Measurements from ENCODE around the gene FOXC2. TPM values are rescaled to one million over a fixed set of nuclear protein-coding genes. Genes with fewer than 3 reads are reported as not detected.

FOXC2 gene
- total and polyA plus RNA-seq, 2 of the 13 experiments (the other 11 are each of a cell fraction or from before 2014, with no cell fraction given), result not detected

DNA sequence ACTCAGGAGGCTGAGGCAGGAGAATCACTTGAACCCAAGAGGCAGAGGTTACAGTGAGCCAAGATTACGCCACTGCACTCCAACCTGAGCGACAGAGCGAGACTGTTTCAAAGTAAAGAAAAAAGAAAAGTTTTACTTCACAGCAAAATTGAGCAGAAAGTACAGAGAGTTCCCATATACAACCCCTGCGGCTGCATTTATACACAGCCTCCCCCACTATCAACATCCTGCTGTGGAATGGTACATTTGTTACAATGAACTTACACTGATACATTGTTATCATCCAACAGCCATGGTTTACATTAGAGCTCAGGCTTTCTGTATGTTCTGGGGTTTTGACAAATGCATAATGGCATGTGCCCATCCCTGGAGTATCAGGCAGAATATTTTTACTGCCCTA is 9.0 kb upstream of the FOXC2 start:
- in situ Hi-C loops (cut with HindIII; ENCODE audit: extremely low pct_ligation_motif_present, low pct_unique_long_range_greater_than_20kb) (no loop called here), intact Hi-C loops (cut with micrococcal nuclease; ENCODE audit: unreplicated experiment) (no loop called here)
- Histone ChIP-seq H3K27me3 (ENCODE audit: control insufficient read depth in 1 of 2, insufficient read depth in 2 of 2, low read length in 2 of 2) (peaks cover 0 to 11% of the 10 kb centered on the region in 2 experiments; a peak in 2 of 5 replicates), H2AFZ (ENCODE audit: low read length) (no peak overlapping the region), H3K27ac (ENCODE audit: extremely low read length, insufficient read depth, low read length) (no peak overlapping the region), H3K4me1 (ENCODE audit: insufficient read depth, low read length) (peaks cover 15% of the 10 kb centered on the region), H3K36me3 (replicated peaks in 1 of 2; ENCODE audit: control insufficient read depth in 1 of 2, insufficient read depth in 2 of 2, low read length in 2 of 2) (no peaks in the 10 kb centered on the region), H3K9ac (ENCODE audit: insufficient read depth, low read depth, low read length) (no peak overlapping the region), H3K79me2 (ENCODE audit: insufficient read depth, low read length) (peaks cover 9% of the 10 kb centered on the region), H3K4me3 (replicated peaks in 1 of 3; ENCODE audit: insufficient read depth in 1 of 3, low read depth in 2 of 3, low read length in 3 of 3) (no peak overlapping the region), H4K20me1 (ENCODE audit: insufficient read depth, low read length) (no peaks in the 10 kb centered on the region), H3K9me3 (ENCODE audit: low read length) (no peaks in the 10 kb centered on the region), H3K4me2 (ENCODE audit: low read depth, low read length) (no peak overlapping the region)
- FAIRE-seq (no peak), ATAC-seq (no peak), DNase-seq (ENCODE audit: low spot score) (no peak)
- WGBS (ENCODE audit: low lambda C conversion rate), result 58% methylated on average over 4 of the region's 4 CpGs
- TF ChIP-seq RARG (CRISPR knock-in tag; IDR thresholded peaks at IDR 0.05; ENCODE audit: low read depth), result no peak
- no peak for TF ChIP-seq SP4 (CRISPR knock-in tag; IDR thresholded peaks at IDR 0.05)
- no peak for TF ChIP-seq SALL2 (CRISPR knock-in tag; IDR thresholded peaks at IDR 0.05)
- no peak for TF ChIP-seq ZFP90 (CRISPR knock-in tag; IDR thresholded peaks at IDR 0.05; ENCODE audit: borderline replicate concordance)
- no peak for TF ChIP-seq PREB (CRISPR knock-in tag; IDR thresholded peaks at IDR 0.05)
- TF ChIP-seq ZC3H13 (CRISPR knock-in tag; IDR thresholded peaks at IDR 0.05), result no peak
- TF ChIP-seq ERF (CRISPR knock-in tag; IDR thresholded peaks at IDR 0.05), result no peak
- no peak for TF ChIP-seq ZNF674 (CRISPR knock-in tag; IDR thresholded peaks at IDR 0.05; ENCODE audit: low read depth)
- no peak for TF ChIP-seq YY1 (IDR thresholded peaks at IDR 0.05; ENCODE audit: insufficient read depth, insufficient replicate concordance, low read depth, low read length)
- no peak for TF ChIP-seq ZNF83 (CRISPR knock-in tag; IDR thresholded peaks at IDR 0.05; ENCODE audit: borderline replicate concordance)
- TF ChIP-seq ZNF468 (CRISPR knock-in tag; IDR thresholded peaks at IDR 0.05), result no peak
- TF ChIP-seq IKZF4 (CRISPR knock-in tag; IDR thresholded peaks at IDR 0.05; ENCODE audit: borderline replicate concordance, low read depth, not compliant biosample characterization), result no peak
- BruUV-seq (replicated peaks), result no TSS peak
- POLR2A ChIA-PET, result no interaction called here
- CTCF ChIA-PET (ENCODE audit: low intra/inter-chr PET ratio, low total read pairs), result no interaction called here
